ENCODE results near the gene ATE1. TPM values are rescaled to one million over a fixed set of nuclear protein-coding genes. Genes with fewer than 3 reads are reported as not detected.

ATE1 gene
- total RNA-seq, 3 donors from 2014 or later (not counting 1 experiment from before 2014, with no cell fraction given): 30.4 to 40.6 (median 30.5) TPM

DNA sequence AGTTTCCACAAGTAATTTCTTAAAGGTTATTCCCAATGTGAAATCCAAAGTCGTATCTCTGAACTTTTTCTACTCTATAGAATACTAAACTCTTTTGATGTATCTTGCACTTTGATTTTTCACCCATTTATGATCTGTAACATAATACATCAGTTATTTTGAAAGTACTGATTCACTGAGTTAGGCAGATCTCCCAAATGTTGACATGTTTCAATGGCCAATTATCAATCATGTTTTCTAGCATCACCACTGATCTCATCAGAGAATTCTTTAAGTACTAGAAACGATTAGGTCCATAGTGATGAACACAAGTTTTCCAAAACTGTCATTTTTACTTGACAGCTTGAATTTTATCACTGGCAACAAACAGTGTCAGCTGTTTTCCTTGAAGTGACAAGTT, 119.0 kb downstream of the ATE1 start:
- no peak for DNase-seq
- Mint-ChIP-seq H3K36me3 (peaks cover 7% of the 10 kb centered on the region), H3K27ac (no peak overlapping the region), H3K4me1 (peaks cover 0 to 5% of the 10 kb centered on the region in 2 donors), H3K4me3 (no peak overlapping the region), H3K9me3 (no peaks in the 10 kb centered on the region), H3K27me3 (ENCODE audit: low read depth in 2 of 2) (no peaks in the 10 kb centered on the region)
- no peaks in the 10 kb centered on the region for H3K36me3 ChIP-seq (ENCODE audit: control insufficient read depth, insufficient read depth, low read length)
- WGBS (ENCODE audit: insufficient coverage): 95% methylated on average over 2 of the region's 2 CpGs
- no peaks in the 10 kb centered on the region for H3K27me3 ChIP-seq (ENCODE audit: control insufficient read depth, insufficient read depth, low read length)
- H3K4me3 ChIP-seq (ENCODE audit: low read length): no peak overlapping the region
- ATAC-seq: no peak
- TF ChIP-seq, protein P1, sequence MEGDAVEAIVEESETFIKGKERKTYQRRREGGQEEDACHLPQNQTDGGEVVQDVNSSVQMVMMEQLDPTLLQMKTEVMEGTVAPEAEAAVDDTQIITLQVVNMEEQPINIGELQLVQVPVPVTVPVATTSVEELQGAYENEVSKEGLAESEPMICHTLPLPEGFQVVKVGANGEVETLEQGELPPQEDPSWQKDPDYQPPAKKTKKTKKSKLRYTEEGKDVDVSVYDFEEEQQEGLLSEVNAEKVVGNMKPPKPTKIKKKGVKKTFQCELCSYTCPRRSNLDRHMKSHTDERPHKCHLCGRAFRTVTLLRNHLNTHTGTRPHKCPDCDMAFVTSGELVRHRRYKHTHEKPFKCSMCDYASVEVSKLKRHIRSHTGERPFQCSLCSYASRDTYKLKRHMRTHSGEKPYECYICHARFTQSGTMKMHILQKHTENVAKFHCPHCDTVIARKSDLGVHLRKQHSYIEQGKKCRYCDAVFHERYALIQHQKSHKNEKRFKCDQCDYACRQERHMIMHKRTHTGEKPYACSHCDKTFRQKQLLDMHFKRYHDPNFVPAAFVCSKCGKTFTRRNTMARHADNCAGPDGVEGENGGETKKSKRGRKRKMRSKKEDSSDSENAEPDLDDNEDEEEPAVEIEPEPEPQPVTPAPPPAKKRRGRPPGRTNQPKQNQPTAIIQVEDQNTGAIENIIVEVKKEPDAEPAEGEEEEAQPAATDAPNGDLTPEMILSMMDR (IDR thresholded peaks at IDR 0.05): no peak
- no peaks in the 10 kb centered on the region for H3K4me1 ChIP-seq (ENCODE audit: control insufficient read depth, insufficient read depth, low read length)
- H3K9me3 ChIP-seq (ENCODE audit: control insufficient read depth, insufficient read depth, low read length): no peaks in the 10 kb centered on the region
- intact Hi-C loops (cut with micrococcal nuclease): no loop called here
- H3K27ac ChIP-seq (ENCODE audit: low read length): no peak overlapping the region

DNA sequence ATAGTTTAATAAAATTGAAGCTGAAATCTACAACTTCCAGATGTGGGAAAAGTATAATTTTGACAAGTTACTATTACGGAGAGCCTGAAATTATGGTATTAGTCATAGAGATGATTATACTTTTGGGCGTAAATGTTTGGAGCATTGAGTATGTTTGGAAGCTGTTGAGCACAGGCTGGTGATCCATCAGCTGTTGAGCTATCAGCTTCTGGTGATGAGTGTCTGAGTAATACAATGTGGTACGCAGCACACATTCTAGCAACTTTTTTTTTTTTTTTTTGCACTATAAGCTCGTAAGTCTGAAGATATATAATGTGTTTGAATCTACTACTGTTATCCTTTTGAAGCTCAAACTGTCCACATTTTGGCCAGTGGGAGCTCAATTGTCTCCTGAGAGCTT, 123.4 kb downstream of the ATE1 start:
- H3K4me1 Mint-ChIP-seq: peaks cover 0 to 7% of the 10 kb centered on the region in 2 donors
- H3K4me3 Mint-ChIP-seq: no peak overlapping the region
- H3K36me3 Mint-ChIP-seq: peaks cover 7% of the 10 kb centered on the region
- intact Hi-C loops (cut with micrococcal nuclease): no loop called here
- Histone ChIP-seq H3K4me3 (ENCODE audit: low read length) (no peak overlapping the region), H3K36me3 (ENCODE audit: control insufficient read depth, insufficient read depth, low read length) (no peaks in the 10 kb centered on the region), H3K27me3 (ENCODE audit: control insufficient read depth, insufficient read depth, low read length) (no peaks in the 10 kb centered on the region), H3K27ac (ENCODE audit: low read length) (no peak overlapping the region), H3K9me3 (ENCODE audit: control insufficient read depth, insufficient read depth, low read length) (no peaks in the 10 kb centered on the region), H3K4me1 (ENCODE audit: control insufficient read depth, insufficient read depth, low read length) (no peaks in the 10 kb centered on the region)
- ATAC-seq: no peak
- H3K27me3 Mint-ChIP-seq (ENCODE audit: low read depth in 2 of 2): no peaks in the 10 kb centered on the region
- TF ChIP-seq, protein P1 (IDR thresholded peaks at IDR 0.05): no peak
- no peak overlapping the region for H3K27ac Mint-ChIP-seq
- H3K9me3 Mint-ChIP-seq: no peaks in the 10 kb centered on the region
- DNase-seq: no peak
- 100% methylated on average over 3 of the region's 4 CpGs for WGBS (ENCODE audit: insufficient coverage)

DNA sequence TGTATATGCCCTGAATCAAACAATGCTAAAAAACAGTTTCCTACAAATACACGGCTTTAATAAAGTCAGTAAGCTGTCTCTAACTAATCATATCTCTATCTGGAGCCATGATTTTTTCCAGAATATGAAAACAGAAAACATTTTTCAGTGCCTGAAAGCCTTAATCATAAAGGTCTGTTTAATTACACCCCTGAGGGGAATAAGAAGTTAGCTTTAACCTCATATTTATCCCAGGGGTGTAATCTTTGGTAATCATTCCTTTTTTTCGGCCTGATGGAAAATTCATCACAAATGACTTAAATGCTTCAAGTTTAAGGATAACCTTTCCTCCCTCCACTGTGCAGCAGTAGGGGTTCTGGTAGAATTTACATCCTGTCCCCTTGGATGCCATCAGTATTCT, 124.2 kb downstream of the ATE1 start:
- WGBS (ENCODE audit: insufficient coverage): 89% methylated on average over 1 of the region's 2 CpGs
- Mint-ChIP-seq H3K27me3 (ENCODE audit: low read depth in 2 of 2) (no peaks in the 10 kb centered on the region), H3K4me1 (peaks cover 0 to 5% of the 10 kb centered on the region in 2 donors), H3K36me3 (peaks cover 7% of the 10 kb centered on the region), H3K9me3 (no peaks in the 10 kb centered on the region), H3K27ac (no peak overlapping the region), H3K4me3 (no peak overlapping the region)
- TF ChIP-seq, protein P1 (IDR thresholded peaks at IDR 0.05): no peak
- H3K4me3 ChIP-seq (ENCODE audit: low read length): no peak overlapping the region
- H3K27ac ChIP-seq (ENCODE audit: low read length): no peak overlapping the region
- H3K9me3 ChIP-seq (ENCODE audit: control insufficient read depth, insufficient read depth, low read length): no peaks in the 10 kb centered on the region
- intact Hi-C loops (cut with micrococcal nuclease): no loop called here
- no peaks in the 10 kb centered on the region for H3K4me1 ChIP-seq (ENCODE audit: control insufficient read depth, insufficient read depth, low read length)
- peaks cover 3% of the 10 kb centered on the region for H3K36me3 ChIP-seq (ENCODE audit: control insufficient read depth, insufficient read depth, low read length)
- no peaks in the 10 kb centered on the region for H3K27me3 ChIP-seq (ENCODE audit: control insufficient read depth, insufficient read depth, low read length)
- ATAC-seq (no peak), DNase-seq (no peak)

- Mint-ChIP-seq H3K4me1 (peaks cover 17 to 18% of the 10 kb centered on the region in 2 donors), H3K9me3 (no peaks in the 10 kb centered on the region), H3K36me3 (no peaks in the 10 kb centered on the region), H3K27me3 (ENCODE audit: low read depth in 2 of 2) (no peaks in the 10 kb centered on the region), H3K27ac (no peak overlapping the region), H3K4me3 (no peak overlapping the region)
- intact Hi-C loops (cut with micrococcal nuclease): no loop called here
- no peaks in the 10 kb centered on the region for H3K27me3 ChIP-seq (ENCODE audit: control insufficient read depth, insufficient read depth, low read length)
- ATAC-seq (no peak), DNase-seq (no peak)
- 96% methylated on average over 2 of the region's 2 CpGs for WGBS (ENCODE audit: insufficient coverage)
- no peak overlapping the region for H3K4me3 ChIP-seq (ENCODE audit: low read length)
- TF ChIP-seq, protein P1 (IDR thresholded peaks at IDR 0.05): no peak
- peaks cover 3% of the 10 kb centered on the region for H3K36me3 ChIP-seq (ENCODE audit: control insufficient read depth, insufficient read depth, low read length)
- no peaks in the 10 kb centered on the region for H3K9me3 ChIP-seq (ENCODE audit: control insufficient read depth, insufficient read depth, low read length)
- H3K27ac ChIP-seq (ENCODE audit: low read length): no peak overlapping the region
- H3K4me1 ChIP-seq (ENCODE audit: control insufficient read depth, insufficient read depth, low read length): no peaks in the 10 kb centered on the region
These were observed 127.0 kb downstream of the ATE1 start for GRCh38 chr10:121800831-121801230.
